GM19238 (cell line): ENCODE data around the gene SLC16A1.
"Not testable (repeated sequence)": the region's sequence is repeated elsewhere in the genome, so short reads cannot be mapped to it uniquely, and the experiment has no call there.

Source experiments
- DNase-seq: peaks from one replicate; pipeline ENCODE4 v3.0.0; 2011; ENCODE audit warnings: low spot score; ENCODE audit not compliant: insufficient read length

Gene SLC16A1

DNA sequence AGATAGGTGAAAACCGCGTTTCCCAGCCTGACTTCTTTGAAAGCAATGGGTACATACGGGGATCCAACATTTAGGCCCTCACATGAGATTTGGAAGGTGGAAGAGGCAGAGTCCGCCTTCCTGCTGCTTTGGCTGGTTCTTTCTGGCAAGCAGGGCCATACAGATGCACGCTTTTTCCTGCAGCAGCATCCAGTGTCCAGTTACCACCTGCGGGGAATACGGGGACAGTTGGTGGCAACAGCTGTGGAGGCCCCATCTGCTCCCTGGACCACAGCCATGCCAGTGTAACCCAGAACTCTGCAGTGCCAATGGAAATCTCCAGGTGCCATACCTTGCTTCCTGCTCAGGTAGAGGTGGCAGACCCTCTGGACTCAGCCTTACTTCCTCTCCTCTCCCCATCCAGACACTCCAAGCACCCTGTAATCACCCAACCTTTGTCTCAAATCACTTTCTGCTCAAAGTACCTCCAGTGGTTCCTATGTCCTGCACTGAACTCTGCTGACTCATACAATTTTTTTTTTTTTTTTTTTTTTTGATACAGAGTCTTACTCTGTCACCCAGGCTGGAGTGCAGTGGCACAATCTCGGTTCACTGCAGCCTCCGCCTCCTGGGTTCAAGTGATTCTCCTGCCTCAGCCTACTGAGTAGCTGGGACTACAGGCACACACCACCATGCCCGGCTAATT is 68.3 kb downstream of the SLC16A1 start:
- no peak for DNase-seq

DNA sequence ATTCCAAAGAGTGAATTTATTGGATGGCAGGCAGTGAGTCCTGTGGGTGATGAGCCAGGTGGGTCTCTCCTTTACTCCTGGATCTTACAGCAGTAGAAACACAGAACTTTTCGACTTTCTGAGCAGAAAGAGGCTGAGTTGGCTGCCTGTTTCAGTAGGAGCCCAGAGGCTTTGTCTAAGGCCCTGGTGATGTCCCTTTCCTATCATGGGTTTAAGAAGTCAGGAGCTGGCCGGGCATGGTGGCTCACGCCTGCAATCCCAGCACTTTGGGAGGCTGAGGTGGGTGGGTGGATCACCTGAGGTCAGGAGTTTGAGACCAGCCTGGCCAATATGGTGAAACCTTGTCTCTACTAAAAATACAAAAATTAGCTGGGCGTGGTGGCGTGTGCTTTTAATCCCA is 71.0 kb downstream of the SLC16A1 start:
- not testable (repeated sequence) for DNase-seq

DNA sequence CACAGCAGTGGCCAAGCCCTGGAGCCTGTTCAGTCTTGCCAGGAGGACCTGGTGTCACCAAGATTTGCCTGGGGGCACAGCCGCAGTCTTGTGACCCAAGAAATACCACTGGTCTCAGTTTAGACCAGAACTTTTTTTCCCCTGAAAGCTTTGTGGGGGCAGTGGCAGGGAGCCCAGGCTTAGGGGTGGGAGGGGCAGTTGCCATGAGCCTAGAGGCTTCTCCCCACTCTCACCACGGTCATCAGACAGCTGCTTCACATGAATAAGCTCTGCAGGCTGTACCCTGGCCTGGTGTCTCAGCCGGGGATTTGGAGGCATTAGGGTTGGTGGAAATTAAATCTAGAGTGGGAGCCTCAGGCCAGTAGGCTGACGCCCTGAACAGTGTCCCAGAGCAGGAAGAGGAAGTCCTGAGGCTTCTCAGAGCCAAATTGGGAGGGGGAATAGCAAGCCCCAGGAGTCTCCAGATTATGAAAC is 73.7 kb downstream of the SLC16A1 start:
- no peak for DNase-seq

DNA sequence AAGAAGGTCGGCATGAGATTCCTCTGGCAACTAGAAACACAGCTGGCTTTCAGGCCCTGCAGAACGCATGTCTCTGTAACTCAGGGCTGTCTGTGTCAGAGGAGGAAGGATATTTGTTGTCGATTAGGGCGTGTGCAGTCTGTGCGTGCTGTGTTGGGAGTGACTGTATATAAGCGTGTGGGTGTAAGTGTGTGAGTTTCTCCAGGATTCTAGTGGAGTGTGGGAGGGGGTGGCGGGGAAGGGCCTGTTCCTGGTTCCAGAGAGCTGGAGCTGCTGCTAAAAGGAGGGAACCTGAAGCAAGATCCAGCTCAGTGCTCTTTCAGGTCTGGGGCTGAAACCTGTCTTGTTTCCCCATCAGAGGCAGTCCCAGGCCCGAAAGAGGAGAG is 74.3 kb downstream of the SLC16A1 start:
- no peak for DNase-seq

DNA sequence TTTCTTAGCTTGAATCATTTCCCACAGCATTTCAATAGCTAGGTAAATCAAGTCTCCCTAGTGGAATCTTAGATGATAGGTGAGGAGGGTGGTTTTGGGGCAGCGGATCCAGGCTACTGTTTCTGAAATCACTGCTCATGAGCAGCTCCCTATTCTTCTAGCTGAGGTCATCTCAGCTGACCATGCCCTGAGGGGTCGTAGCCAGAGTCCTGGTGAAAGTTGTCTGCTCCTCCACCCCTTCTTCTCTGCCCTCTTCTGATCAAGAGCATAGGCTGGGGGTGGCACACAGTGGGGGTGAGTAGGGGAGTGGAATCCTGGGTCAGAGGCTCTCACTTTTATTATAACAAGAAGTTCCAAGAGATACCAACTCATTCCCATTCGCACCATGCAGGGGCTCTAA is 76.2 kb downstream of the SLC16A1 start:
- no peak for DNase-seq

DNA sequence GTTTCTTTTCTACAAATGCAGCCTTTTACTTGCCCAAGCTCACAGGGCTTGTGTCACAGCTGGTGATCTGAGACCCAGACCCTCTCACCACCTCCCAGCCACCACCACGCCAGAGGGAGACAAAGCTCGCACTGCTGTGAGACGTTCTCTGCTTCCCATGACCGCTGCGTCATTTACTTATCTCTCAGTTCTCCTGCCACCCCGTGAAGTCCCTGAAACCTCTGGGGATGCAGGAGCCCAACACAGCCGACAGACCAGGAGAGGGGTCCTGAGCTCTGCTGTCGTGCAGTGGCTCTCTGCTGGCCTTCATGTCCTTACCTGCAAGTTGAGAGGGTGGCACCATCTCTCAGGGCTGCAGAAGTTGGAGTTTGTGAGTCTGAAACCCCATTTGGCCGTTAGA is 77.7 kb downstream of the SLC16A1 start:
- DNase-seq = no peak

DNA sequence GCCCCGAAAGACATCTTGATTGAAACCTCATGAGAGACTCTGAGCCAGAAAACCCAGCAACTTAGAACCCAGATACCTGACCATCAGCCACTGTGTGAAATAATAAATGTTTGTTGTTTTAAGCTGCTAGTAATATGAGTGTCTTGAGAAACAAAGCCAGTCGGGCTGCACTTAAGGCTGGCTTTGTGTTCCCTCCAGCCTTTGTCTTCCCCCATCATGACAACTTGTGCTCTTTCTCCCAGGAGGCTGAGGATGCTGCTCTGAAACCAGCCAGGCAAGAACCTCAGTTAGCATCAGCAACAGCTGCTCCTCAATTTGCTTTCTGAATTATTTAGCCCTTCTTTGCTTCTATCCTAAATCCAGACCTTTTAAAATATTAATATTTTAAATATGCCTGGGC is 78.2 kb downstream of the SLC16A1 start:
- DNase-seq = no peak

DNA sequence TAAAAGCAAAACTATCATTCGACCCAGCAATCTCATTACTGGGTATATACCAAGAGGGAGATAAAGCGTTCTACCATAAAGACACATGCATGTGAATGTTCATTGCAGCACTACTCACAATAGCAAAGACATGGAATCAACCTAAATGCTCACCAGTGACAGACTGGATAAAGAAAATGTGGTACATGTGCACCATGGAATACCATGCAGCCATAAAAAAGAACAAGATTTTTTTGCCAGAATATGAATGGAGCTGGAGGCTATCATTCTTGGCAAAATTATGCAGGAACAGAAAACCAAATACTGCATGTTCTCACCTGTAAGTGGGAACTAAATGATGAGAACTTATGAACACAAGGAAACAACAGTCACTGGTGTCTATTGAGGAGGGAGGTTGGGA is 79.7 kb downstream of the SLC16A1 start:
- no peak for DNase-seq

DNA sequence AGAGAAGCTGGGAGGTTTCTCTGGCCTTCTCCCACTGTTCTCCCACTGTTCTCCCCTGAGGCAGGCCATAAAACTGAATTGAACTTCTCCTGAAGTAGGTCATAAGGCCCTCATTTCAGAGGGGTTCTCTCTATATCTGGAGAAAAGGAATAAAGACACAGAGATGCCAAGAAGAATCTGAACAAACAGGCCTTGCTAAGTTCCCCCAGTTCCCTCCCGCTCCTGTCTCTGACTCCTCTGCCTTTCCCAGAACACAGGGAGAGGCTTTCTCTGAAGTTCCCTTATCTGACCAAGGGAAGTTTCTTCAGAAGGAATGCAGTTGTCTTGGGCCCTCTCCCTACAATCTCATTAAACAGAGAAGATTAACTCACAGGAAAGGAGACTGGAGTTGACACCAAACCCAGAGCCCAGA is 83.4 kb downstream of the SLC16A1 start:
- no peak for DNase-seq

DNA sequence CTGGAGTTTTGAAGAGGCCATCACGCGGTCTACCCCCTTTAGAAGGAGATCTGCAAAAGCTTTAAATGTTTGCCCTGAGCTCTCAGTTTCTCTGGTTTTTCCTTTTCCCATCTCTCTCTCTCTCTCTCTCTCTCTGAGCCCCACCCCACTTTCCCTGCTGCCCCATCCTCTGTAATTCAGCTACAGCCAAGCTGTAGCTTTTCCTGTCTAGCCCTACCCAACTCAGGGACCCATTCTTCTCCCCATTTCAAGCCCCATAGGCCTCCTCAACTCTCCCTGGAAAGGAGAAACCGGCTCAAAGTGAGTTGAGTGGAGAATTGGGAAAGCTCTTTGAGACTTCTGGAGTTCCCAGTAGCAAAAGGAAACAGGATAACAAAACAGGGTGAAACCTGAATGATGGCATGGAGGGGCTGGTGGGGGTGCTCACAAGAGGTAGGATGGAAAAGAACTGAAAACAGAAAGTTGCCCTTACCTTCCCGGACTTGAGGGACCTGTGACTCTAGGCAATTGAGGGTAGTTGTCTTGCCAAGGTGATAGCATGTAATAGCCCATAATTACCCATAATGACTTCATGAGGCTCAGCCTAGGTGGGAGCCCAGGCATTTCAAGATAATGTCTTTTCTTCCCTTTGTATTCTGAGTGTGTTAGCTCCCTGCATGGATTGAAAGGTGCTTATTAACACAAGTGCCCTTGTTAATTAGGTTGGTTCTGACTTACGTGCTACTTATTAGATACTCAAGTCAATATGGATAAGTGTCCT is 84.9 kb downstream of the SLC16A1 start:
- no peak for DNase-seq

DNA sequence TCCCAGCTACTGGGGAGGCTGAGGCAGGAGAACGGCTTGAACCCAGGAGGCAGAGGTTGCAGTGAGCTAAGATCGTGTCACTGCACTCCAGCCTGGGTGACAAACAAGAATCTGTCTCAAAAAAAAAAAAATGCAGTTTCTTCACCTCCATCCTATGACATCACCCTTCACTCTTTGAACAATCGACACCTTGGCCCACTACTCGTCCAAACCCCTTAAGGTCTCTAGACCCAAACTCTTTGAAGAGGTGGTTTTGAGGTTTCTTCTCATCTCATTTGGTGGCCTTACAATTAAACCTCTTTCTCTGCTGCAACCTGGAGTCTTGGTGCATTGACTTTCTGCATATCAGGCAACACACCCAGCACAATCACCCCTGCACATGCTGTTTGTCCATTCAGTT is 86.1 kb downstream of the SLC16A1 start:
- no peak for DNase-seq

DNA sequence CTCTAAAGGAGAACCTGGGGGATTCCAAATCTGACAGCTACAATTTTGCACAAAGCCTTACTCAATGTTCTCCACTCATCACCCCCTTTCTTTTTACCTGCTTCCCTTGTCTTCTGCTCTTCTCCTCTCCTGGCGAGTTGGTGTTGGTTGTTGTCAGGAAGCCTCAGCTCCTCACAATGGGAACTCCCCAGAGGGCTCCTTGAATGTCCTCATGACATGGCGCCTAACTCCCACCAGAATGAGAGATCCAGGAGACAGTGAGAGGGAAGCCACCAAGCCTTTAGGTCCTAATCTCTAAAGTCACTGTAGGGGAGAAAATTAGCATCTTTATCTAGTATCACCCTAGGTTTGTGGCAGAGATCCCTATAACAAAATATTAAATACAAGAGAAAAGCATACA is 87.8 kb downstream of the SLC16A1 start:
- DNase-seq = no peak

DNA sequence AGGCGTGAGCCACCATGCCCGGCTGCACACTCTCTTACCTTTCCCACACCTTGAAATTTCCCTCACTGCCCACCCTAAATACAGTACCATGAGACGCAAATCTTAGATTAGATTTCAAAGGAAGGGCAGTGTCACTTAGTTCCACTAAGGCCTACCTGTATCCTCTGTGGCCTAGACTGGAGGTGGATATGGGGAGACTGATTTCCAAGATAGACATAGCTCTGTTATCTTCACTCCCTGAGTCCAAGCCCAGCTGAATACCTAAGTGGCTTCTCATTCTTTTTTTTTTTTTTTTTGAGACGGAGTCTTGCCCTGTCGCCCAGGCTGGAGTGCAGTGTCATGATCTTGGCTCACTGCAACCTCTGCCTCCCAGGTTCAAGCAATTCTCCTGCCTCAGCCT is 89.0 kb downstream of the SLC16A1 start:
- DNase-seq = no peak

DNA sequence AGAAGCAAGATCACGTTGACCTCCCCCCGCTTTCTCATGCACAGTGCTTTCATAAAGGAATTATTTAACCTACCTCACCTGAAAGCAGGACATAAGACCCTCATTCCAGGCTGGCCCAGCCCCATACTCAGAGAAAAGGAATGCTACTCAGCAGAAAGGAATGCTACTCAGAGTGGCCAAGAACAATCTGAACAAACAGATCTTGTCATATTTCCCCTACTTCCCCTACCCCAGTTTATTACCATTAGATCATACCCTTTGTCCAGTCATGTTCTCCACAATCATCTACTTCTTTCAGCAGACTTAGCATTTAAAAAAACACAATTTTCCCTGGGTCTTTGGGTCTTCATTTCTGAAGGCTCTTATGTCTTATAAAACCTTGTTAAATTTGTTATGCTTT is 89.8 kb downstream of the SLC16A1 start:
- DNase-seq = no peak

DNA sequence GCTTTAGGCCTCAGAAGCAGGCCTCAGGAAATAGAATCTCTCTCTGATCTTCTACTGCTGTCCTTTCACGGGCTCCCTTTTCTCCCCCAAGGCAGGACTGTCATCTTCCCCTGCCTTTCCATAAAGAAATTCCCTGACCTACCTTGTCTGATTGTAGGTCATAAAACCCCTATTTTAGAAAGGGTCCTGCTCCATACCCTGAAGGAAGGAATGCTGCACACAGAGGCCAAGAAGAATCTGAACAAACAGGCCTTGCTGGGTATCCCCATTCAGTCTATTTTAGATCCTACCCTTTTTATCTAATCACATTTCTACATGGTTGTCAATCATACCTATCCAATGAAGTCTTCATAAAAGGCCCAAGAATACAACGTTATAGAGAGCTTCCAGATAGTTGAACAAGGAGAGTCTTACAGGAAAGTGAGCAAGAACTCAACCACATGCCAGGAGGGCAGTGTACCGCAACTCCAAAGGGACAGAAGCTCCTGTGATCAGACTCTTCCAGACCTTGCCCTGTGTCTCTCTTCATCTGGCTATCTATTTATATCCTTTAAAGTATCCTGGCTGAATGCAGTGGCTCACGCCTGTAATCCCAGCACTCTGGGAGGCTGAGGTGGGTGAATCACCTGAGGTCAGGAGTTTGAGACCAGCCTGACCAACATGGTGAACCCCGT is 93.1 kb downstream of the SLC16A1 start:
- no peak for DNase-seq
